ENCODE measurements around the gene GLYATL2. TPM values are rescaled to one million over a fixed set of nuclear protein-coding genes. Genes with fewer than 3 reads are reported as not detected.

The GLYATL2 gene
- total RNA-seq, 1 donor from 2014 or later: not detected

- DNase-seq: no peak
Observed at GRCh38 chr11:58796333-58796732, 48.2 kb downstream of the GLYATL2 start.

- DNase-seq: peak; percentile 70
Observed at GRCh38 chr11:58788355-58789023, 56.0 kb downstream of the GLYATL2 start.

- DNase-seq: no peak
Observed at GRCh38 chr11:58787903-58788302, 56.6 kb downstream of the GLYATL2 start.

GRCh38 chr11:58786693-58787092, 57.8 kb downstream of the GLYATL2 start:
- no peak for DNase-seq

GRCh38 chr11:58784995-58785394, 59.5 kb downstream of the GLYATL2 start:
- no peak for DNase-seq

Other genes starting within 250 kb of the GLYATL2 start
- gene CNTF, start 222.0 kb downstream of the GLYATL2 start, total RNA-seq: 1.7 and 2.8 TPM in 2 replicates
- under 0.01 TPM in 1 of 2 replicates, not detected in the other for gene GLYAT, start 112.8 kb downstream of the GLYATL2 start, total RNA-seq
- 0.17 TPM in 1 of 2 replicates, not detected in the other for gene GLYATL1, start 94.8 kb upstream of the GLYATL2 start, total RNA-seq
- gene GLYATL1B, start 241.6 kb upstream of the GLYATL2 start, total RNA-seq: not detected in 2 replicates

All from dermis blood vessel endothelial cell (primary cell).